Nephron (organoid): ENCODE results near the gene KRT10.
A peak's percentile ranks its signal among the peaks of the same experiment; 100 is the strongest.

ENCODE experiments used
- H3K27ac Mint-ChIP-seq, 3 experiments: 2 replicates each; pipeline ENCODE4 v1.8.0; 2020; ENCODE audit warnings: mixed read lengths in 3 of 3, mild to moderate bottlenecking in 2 of 3, moderate library complexity in 1 of 3
- H3K27me3 Mint-ChIP-seq: 2 replicates; pipeline ENCODE4 v1.8.0; 2021; ENCODE audit warnings: low read depth, mild to moderate bottlenecking, moderate library complexity, mixed read lengths
- H3K36me3 Mint-ChIP-seq: 2 replicates; pipeline ENCODE4 v1.8.0; 2020; ENCODE audit warnings: low read depth, mixed read lengths
- H3K4me1 Mint-ChIP-seq: 2 replicates; pipeline ENCODE4 v1.8.0; 2020; ENCODE audit warnings: mixed read lengths
- H3K4me3 Mint-ChIP-seq, 3 experiments: 2 replicates each; pipeline ENCODE4 v1.8.0; 2020; ENCODE audit warnings: mild to moderate bottlenecking in 3 of 3, mixed read lengths in 3 of 3, moderate library complexity in 2 of 3
- H3K9me3 Mint-ChIP-seq: 2 replicates; pipeline ENCODE4 v1.8.0; 2020; ENCODE audit warnings: mixed read lengths
- TF ChIP-seq, protein P1 (sequence below), 3 experiments: fragments of 200-600 bp; sonication (generic); IDR thresholded peaks; one replicate each; pipeline ENCODE4 v1.5.0; 2021; ENCODE audit warnings: antibody characterized with exemption in 3 of 3; ENCODE audit not compliant: unreplicated experiment in 3 of 3

Gene KRT10

DNA sequence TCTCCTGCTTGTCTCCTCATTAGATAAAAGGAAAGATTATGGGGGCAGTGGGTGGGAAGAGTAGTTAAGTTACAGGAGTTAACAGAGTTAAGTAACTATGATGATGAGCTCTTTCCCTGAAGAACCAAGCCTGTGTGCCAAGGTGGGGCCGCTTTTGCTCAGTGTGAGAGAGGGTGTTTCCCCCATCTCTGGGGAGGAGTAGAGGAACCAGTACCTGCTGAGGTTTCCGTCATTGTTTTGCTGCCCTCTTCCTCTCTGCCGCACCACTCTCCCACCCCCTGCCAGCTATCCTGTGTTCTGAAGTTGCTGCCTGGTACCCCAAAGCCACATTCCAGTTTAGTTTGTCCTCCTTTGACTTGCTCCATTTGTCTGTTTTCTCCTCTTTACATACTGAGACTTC, 20.8 kb upstream of the KRT10 start:
- Mint-ChIP-seq H3K27ac (no peak overlapping the region), H3K9me3 (no peaks in the 10 kb centered on the region), H3K36me3 (no peaks in the 10 kb centered on the region), H3K4me3 (no peak overlapping the region), H3K27me3 (peaks cover 8% of the 10 kb centered on the region), H3K4me1 (peaks cover 6% of the 10 kb centered on the region)
- TF ChIP-seq, protein P1, sequence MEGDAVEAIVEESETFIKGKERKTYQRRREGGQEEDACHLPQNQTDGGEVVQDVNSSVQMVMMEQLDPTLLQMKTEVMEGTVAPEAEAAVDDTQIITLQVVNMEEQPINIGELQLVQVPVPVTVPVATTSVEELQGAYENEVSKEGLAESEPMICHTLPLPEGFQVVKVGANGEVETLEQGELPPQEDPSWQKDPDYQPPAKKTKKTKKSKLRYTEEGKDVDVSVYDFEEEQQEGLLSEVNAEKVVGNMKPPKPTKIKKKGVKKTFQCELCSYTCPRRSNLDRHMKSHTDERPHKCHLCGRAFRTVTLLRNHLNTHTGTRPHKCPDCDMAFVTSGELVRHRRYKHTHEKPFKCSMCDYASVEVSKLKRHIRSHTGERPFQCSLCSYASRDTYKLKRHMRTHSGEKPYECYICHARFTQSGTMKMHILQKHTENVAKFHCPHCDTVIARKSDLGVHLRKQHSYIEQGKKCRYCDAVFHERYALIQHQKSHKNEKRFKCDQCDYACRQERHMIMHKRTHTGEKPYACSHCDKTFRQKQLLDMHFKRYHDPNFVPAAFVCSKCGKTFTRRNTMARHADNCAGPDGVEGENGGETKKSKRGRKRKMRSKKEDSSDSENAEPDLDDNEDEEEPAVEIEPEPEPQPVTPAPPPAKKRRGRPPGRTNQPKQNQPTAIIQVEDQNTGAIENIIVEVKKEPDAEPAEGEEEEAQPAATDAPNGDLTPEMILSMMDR (IDR thresholded peaks at IDR 0.05; ENCODE audit: unreplicated experiment in 3 of 3), result no peak

DNA sequence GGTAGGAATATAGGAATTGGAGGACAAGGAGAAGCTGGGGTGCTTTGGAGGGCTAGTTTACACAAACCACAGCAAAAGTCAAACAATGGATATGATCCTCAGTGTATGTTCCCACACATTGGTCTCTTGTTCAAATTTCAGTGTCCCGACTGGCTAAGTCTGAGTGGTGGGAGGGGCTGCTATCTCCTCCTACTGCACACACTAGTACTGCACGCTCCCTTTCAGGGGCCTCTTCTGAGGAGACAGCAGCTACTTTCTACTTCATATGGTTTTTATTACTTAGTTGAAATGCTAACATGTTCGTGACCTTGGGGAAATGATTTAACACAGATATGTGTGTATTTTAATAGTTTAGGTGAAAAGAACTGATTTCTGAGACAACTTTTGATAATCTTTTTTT, 18.8 kb upstream of the KRT10 start:
- Mint-ChIP-seq H3K9me3 (no peaks in the 10 kb centered on the region), H3K4me1 (peaks cover 6% of the 10 kb centered on the region), H3K27me3 (peaks cover 8% of the 10 kb centered on the region), H3K36me3 (no peaks in the 10 kb centered on the region), H3K27ac (peak overlapping the region; percentile 28 to 57 (median 46)), H3K4me3 (no peak overlapping the region)
- TF ChIP-seq, protein P1 (IDR thresholded peaks at IDR 0.05; ENCODE audit: unreplicated experiment in 3 of 3), result no peak

DNA sequence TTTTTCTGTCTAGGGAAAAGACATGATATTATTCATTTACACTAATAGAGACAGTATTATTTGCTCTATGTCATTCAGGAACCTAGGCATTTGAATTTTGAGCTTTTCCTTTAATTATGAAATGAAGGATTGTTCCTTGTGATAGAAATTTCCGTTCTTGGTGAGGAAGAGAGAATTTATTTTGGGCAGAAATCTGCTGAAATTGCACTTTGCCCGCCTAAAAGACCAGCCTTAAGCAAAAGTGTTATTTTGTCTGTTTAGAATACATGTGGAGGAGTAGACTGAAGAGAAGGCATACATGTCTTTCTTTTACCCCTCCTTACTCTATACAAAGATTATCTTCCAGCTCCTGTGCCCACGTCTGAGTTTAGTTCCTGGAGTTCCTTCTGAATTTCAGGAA, 16.8 kb upstream of the KRT10 start:
- Mint-ChIP-seq H3K27me3 (no peaks in the 10 kb centered on the region), H3K36me3 (peaks cover 11% of the 10 kb centered on the region), H3K9me3 (no peaks in the 10 kb centered on the region), H3K27ac (peak overlapping the region in 1 of 3 experiments; percentile 15), H3K4me3 (no peak overlapping the region), H3K4me1 (peaks cover 6% of the 10 kb centered on the region)
- TF ChIP-seq, protein P1 (IDR thresholded peaks at IDR 0.05; ENCODE audit: unreplicated experiment in 3 of 3), result no peak

DNA sequence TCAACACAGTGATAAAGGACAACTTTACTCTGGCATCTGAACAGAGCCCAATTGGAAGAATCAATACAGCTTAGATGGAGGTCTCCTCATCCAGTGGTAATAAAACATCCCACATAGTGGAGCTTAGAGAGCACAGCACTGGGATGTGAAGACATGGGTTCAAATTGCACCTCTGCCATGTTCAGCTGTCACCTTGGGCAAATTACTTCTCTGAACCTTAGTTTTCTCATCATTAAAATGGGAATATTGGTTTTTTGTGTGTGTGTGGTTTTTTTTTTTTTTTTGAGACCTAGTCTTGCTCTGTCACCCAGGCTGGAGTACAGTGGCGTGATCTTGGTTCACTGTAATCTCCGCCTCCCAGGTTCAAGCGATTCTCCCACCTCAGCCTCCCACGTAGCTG, 13.6 kb upstream of the KRT10 start:
- no peaks in the 10 kb centered on the region for H3K9me3 Mint-ChIP-seq
- TF ChIP-seq, protein P1 (IDR thresholded peaks at IDR 0.05; ENCODE audit: unreplicated experiment in 3 of 3), result no peak
- no peak overlapping the region for H3K27ac Mint-ChIP-seq
- peaks cover 14% of the 10 kb centered on the region for H3K36me3 Mint-ChIP-seq
- peaks cover under 1% of the 10 kb centered on the region for H3K4me1 Mint-ChIP-seq
- H3K27me3 Mint-ChIP-seq, result no peaks in the 10 kb centered on the region
- no peak overlapping the region for H3K4me3 Mint-ChIP-seq

DNA sequence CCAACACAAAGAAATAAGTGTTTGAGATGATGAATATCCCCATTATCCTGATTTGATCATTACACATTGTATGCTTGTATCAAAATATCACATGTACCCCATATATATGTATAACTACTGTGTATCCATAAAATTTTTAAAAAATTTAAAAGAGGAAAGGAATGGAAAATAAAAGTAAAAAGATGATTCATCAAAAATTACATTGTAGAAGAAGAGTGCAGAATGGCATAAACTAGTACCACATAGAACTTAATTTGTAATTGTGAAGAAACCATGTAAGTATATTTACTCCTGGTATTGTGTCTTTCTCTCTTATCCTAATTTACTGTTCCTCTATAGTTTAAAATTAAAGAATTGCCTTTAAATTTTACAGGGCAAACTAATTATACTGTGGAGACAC, 11.5 kb upstream of the KRT10 start:
- Mint-ChIP-seq H3K4me3 (no peak overlapping the region), H3K27me3 (no peaks in the 10 kb centered on the region), H3K4me1 (no peaks in the 10 kb centered on the region), H3K9me3 (no peaks in the 10 kb centered on the region), H3K36me3 (peaks cover 14% of the 10 kb centered on the region), H3K27ac (no peak overlapping the region)
- TF ChIP-seq, protein P1 (IDR thresholded peaks at IDR 0.05; ENCODE audit: unreplicated experiment in 3 of 3), result no peak

DNA sequence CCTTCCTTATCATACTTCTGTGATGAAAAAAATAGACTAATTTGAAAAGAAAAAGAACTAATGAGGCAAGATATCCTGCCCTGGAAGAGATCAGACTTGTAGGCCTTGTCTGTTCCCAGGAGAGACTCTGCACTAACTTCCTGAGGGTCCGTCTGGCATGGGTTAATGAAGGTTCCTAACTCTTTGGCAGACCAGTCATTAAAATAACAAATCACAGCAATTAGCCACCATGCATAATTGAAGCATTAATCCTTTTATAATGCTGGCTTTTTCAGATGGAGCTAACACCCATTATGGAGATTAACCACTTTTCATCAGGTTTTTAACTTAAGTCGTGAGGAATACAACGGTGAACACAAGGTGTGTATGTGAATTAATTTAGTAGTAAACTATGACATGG, 10.4 kb upstream of the KRT10 start:
- H3K27ac Mint-ChIP-seq, result no peak overlapping the region
- H3K27me3 Mint-ChIP-seq, result no peaks in the 10 kb centered on the region
- H3K4me3 Mint-ChIP-seq, result no peak overlapping the region
- H3K9me3 Mint-ChIP-seq, result no peaks in the 10 kb centered on the region
- TF ChIP-seq, protein P1 (IDR thresholded peaks at IDR 0.05; ENCODE audit: unreplicated experiment in 3 of 3), result no peak
- H3K4me1 Mint-ChIP-seq, result no peaks in the 10 kb centered on the region
- H3K36me3 Mint-ChIP-seq, result peaks cover 14% of the 10 kb centered on the region
